Neural progenitor cell (in vitro differentiated cells): ENCODE results near the gene SUMO2. TPM values are rescaled to one million over a fixed set of nuclear protein-coding genes. Genes with fewer than 3 reads are reported as not detected.
"Not testable (repeated sequence)": the region's sequence is repeated elsewhere in the genome, so short reads cannot be mapped to it uniquely, and the experiment has no call there.

Source experiments
- DNase-seq: peaks from one replicate; pipeline ENCODE4 v3.0.0-alpha.2; 2016; ENCODE audit warnings: low spot score
- H2AFZ ChIP-seq: fragments of 200-600 bp; sonication (generic); replicated peaks from 2 replicates; pipeline ENCODE4 v1.6.1; 2016; ENCODE audit warnings: antibody characterized with exemption
- H3F3A ChIP-seq: fragments of 200-600 bp; sonication (generic); 2 replicates; pipeline ENCODE4 v1.6.1; 2016; ENCODE audit warnings: antibody characterized with exemption, low read depth
- H3K27ac ChIP-seq: fragments of 200-600 bp; sonication (generic); 2 replicates; pipeline ENCODE4 v1.5.1; 2016; ENCODE audit warnings: mild to moderate bottlenecking
- H3K27me3 ChIP-seq: fragments of 200-600 bp; sonication (generic); 2 replicates; pipeline ENCODE4 v1.6.1; 2016; ENCODE audit warnings: mild to moderate bottlenecking, moderate library complexity
- H3K36me3 ChIP-seq: fragments of 200-600 bp; sonication (generic); 2 replicates; pipeline ENCODE4 v1.5.1; 2016
- H3K4me1 ChIP-seq: fragments of 200-600 bp; sonication (generic); 2 replicates; pipeline ENCODE4 v1.6.1; 2016; ENCODE audit warnings: mixed run types
- H3K4me2 ChIP-seq: fragments of 200-600 bp; sonication (generic); 2 replicates; pipeline ENCODE4 v1.6.1; 2016
- H3K4me3 ChIP-seq: fragments of 200-600 bp; sonication (generic); 2 replicates; pipeline ENCODE4 v1.5.1; 2016
- H3K79me2 ChIP-seq: fragments of 200-600 bp; sonication (generic); 2 replicates; pipeline ENCODE4 v1.6.1; 2016; ENCODE audit warnings: low read depth
- H3K9ac ChIP-seq: fragments of 200-600 bp; sonication (generic); 2 replicates; pipeline ENCODE4 v1.6.1; 2016
- H3K9me3 ChIP-seq: fragments of 200-600 bp; sonication (generic); 2 replicates; pipeline ENCODE4 v1.5.1; 2016; ENCODE audit warnings: low read depth
- H4K20me1 ChIP-seq: fragments of 200-600 bp; sonication (generic); 2 replicates; pipeline ENCODE4 v1.6.1; 2016; ENCODE audit warnings: low read depth
- H3K27ac Mint-ChIP-seq: 3 replicates; pipeline ENCODE4 v1.8.0; 2021; ENCODE audit warnings: mixed read lengths
- H3K27me3 Mint-ChIP-seq: 2 replicates; pipeline ENCODE4 v1.8.0; 2022; ENCODE audit warnings: low read depth, mild to moderate bottlenecking, inconsistent platforms, moderate library complexity, mixed read lengths; ENCODE audit not compliant: insufficient read depth
- H3K36me3 Mint-ChIP-seq: 3 replicates; pipeline ENCODE4 v1.8.0; 2021; ENCODE audit warnings: mixed read lengths
- H3K4me1 Mint-ChIP-seq: 3 replicates; pipeline ENCODE4 v1.8.0; 2021; ENCODE audit warnings: mixed read lengths
- H3K4me3 Mint-ChIP-seq: 3 replicates; pipeline ENCODE4 v1.8.0; 2021; ENCODE audit warnings: mild to moderate bottlenecking, moderate library complexity, mixed read lengths
- H3K9me3 Mint-ChIP-seq: 3 replicates; pipeline ENCODE4 v1.8.0; 2020; ENCODE audit warnings: mixed read lengths
- CTCF ChIP-seq: fragments of 200-600 bp; sonication (generic); IDR thresholded peaks from 2 replicates; pipeline ENCODE4 v1.5.1; 2017; ENCODE audit warnings: antibody characterized with exemption, mild to moderate bottlenecking
- EZH2 ChIP-seq: fragments of 200-600 bp; sonication (generic); IDR thresholded peaks from 2 replicates; pipeline ENCODE4 v1.6.1; 2017; ENCODE audit warnings: antibody characterized with exemption, mild to moderate bottlenecking, moderate library complexity
- EZH2phosphoT487 ChIP-seq: fragments of 200-600 bp; sonication (generic); IDR thresholded peaks from 2 replicates; pipeline ENCODE4 v1.6.1; 2017; ENCODE audit warnings: antibody characterized with exemption
- total RNA-seq: library from RNA; depleted of rRNA; stranded (reverse); fragments of >200 nt; gene quantifications from 2 replicates; pipeline ENCODE4 v1.2.3, GENCODE V29; 2015; ENCODE audit warnings: low replicate concordance

The SUMO2 gene
- total RNA-seq, 1 donor from 2014 or later = 372 TPM

- H3K4me1 ChIP-seq = no peaks in the 10 kb centered on the region
- no peak overlapping the region for H3K9ac ChIP-seq
- peaks cover 2% of the 10 kb centered on the region for H3K27me3 Mint-ChIP-seq
- peaks cover 71% of the 10 kb centered on the region for H3F3A ChIP-seq
- H3K4me3 ChIP-seq = no peak overlapping the region
- no peaks in the 10 kb centered on the region for H3K4me1 Mint-ChIP-seq
- H3K4me3 Mint-ChIP-seq = no peak overlapping the region
- no peak overlapping the region for H3K27ac Mint-ChIP-seq
- H3K9me3 ChIP-seq = no peaks in the 10 kb centered on the region
- no peaks in the 10 kb centered on the region for H3K27me3 ChIP-seq
- TF ChIP-seq EZH2 = no peak
- no peaks in the 10 kb centered on the region for H3K9me3 Mint-ChIP-seq
- H3K79me2 ChIP-seq = peaks cover 72% of the 10 kb centered on the region
- H3K4me2 ChIP-seq = no peak overlapping the region
- H2AFZ ChIP-seq = no peak overlapping the region
- no peak for DNase-seq
- H3K27ac ChIP-seq = peak overlapping the region; percentile 20
- H4K20me1 ChIP-seq = peaks cover 86% of the 10 kb centered on the region
- peaks cover 31% of the 10 kb centered on the region for H3K36me3 Mint-ChIP-seq
- peaks cover 44% of the 10 kb centered on the region for H3K36me3 ChIP-seq
Observed at GRCh38 chr17:75142236-75142971, 40.4 kb downstream of the SUMO2 start.

- peaks cover 2% of the 10 kb centered on the region for H3K27me3 Mint-ChIP-seq
- TF ChIP-seq CTCF = no peak
- no peak overlapping the region for H2AFZ ChIP-seq
- no peak overlapping the region for H3K4me2 ChIP-seq
- peaks cover 21% of the 10 kb centered on the region for H3K36me3 ChIP-seq
- peaks cover 73% of the 10 kb centered on the region for H4K20me1 ChIP-seq
- H3K9me3 ChIP-seq = no peaks in the 10 kb centered on the region
- peaks cover 50% of the 10 kb centered on the region for H3K79me2 ChIP-seq
- no peak overlapping the region for H3K9ac ChIP-seq
- H3K4me3 ChIP-seq = no peak overlapping the region
- H3K27ac Mint-ChIP-seq = no peak overlapping the region
- peaks cover 89% of the 10 kb centered on the region for H3F3A ChIP-seq
- H3K9me3 Mint-ChIP-seq = no peaks in the 10 kb centered on the region
- H3K4me3 Mint-ChIP-seq = no peak overlapping the region
- peaks cover 23% of the 10 kb centered on the region for H3K36me3 Mint-ChIP-seq
- H3K27me3 ChIP-seq = no peaks in the 10 kb centered on the region
- H3K27ac ChIP-seq = no peak overlapping the region
- no peaks in the 10 kb centered on the region for H3K4me1 Mint-ChIP-seq
- DNase-seq = no peak
- H3K4me1 ChIP-seq = no peaks in the 10 kb centered on the region
Observed at GRCh38 chr17:75138519-75138918, 44.2 kb downstream of the SUMO2 start.

GRCh38 chr17:75137762-75138161 is 45.0 kb downstream of the SUMO2 start:
- H3K4me3 ChIP-seq, H3K4me1 ChIP-seq, H3K9me3 ChIP-seq, DNase-seq, H2AFZ ChIP-seq, H3K4me1 Mint-ChIP-seq, H3K4me3 Mint-ChIP-seq, H3K9ac ChIP-seq, H3K4me2 ChIP-seq, H3K9me3 Mint-ChIP-seq, H3K27me3 Mint-ChIP-seq, H3K27me3 ChIP-seq, H3K27ac Mint-ChIP-seq: not testable (repeated sequence)
- H4K20me1 ChIP-seq = peaks cover 67% of the 10 kb centered on the region
- H3F3A ChIP-seq = peaks cover 89% of the 10 kb centered on the region
- H3K79me2 ChIP-seq = peaks cover 46% of the 10 kb centered on the region
- peak overlapping the region; percentile 20 for H3K27ac ChIP-seq
- peaks cover 21% of the 10 kb centered on the region for H3K36me3 ChIP-seq
- H3K36me3 Mint-ChIP-seq = peaks cover 23% of the 10 kb centered on the region

GRCh38 chr17:75135946-75136345 is 46.8 kb downstream of the SUMO2 start:
- Histone ChIP-seq H3K9ac (peak overlapping the region; percentile 36), H3K4me1 (no peaks in the 10 kb centered on the region), H2AFZ (no peak overlapping the region), H3K4me2 (no peak overlapping the region), H3K9me3 (no peaks in the 10 kb centered on the region), H3F3A (peaks cover 98% of the 10 kb centered on the region), H4K20me1 (peaks cover 52% of the 10 kb centered on the region), H3K27me3 (no peaks in the 10 kb centered on the region), H3K27ac (peak overlapping the region; percentile 68), H3K79me2 (peaks cover 32% of the 10 kb centered on the region), H3K4me3 (no peak overlapping the region), H3K36me3 (peaks cover 17% of the 10 kb centered on the region)
- peaks cover 18% of the 10 kb centered on the region for H3K36me3 Mint-ChIP-seq
- TF ChIP-seq EZH2 (no peak), CTCF (no peak), EZH2phosphoT487 (no peak)
- no peaks in the 10 kb centered on the region for H3K9me3 Mint-ChIP-seq
- no peak overlapping the region for H3K27ac Mint-ChIP-seq
- peaks cover 3% of the 10 kb centered on the region for H3K4me1 Mint-ChIP-seq
- peaks cover 2% of the 10 kb centered on the region for H3K27me3 Mint-ChIP-seq
- DNase-seq = no peak
- H3K4me3 Mint-ChIP-seq = peak overlapping the region; percentile 15
